GM18498 (cell line): ENCODE results near the gene MLLT6.

Experiments used
- ATAC-seq: cut with Tn5 transposase; IDR thresholded peaks from one replicate; pipeline ENCODE4 v1.9.1; 2021; ENCODE audit warnings: mild to moderate bottlenecking, moderate library complexity; ENCODE audit not compliant: unreplicated experiment

Gene MLLT6

DNA sequence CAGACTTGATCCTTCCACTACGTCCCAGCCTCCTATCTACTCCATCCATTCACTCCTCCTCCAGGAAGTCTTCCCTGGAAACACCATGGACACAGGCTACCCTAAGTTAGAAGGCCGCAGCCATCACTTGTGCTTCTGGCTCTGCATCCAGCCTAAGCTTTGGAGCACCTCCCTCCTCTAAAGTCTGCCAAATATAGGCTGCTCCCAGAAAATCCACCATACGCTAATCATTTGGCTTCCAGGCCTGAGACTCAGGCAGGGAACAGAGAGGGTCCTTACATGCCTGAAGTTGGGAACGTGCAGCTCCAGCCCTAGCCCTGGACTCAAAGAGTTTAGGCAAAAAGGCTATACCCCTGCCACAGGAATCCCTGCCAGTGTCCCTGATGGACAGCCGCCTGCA is 36.4 kb downstream of the MLLT6 start:
- ATAC-seq, result no peak

DNA sequence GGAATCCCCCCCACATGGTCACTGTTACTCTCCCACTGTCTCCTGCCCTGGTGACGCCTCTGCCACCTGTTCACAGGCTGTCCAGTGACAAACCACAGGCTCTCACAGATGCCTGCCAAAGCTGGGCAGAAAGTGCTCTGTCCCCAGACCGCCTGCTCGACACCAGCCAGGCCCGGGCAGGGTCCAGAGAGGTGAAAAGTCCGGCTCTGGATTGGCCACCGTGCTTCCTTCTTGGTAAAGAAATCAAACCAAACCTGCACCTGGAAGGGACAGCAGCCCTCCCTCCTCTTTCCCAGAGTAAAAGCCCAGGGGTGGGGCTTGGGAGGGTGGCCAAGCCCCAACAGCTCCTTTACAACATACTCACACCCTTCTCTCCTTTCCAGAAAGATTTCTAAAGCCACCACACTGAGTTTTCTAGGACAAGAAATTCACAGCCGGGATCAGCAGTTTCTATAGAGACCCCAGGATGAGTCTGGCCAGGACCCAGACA is 36.9 kb downstream of the MLLT6 start:
- ATAC-seq, result no peak

DNA sequence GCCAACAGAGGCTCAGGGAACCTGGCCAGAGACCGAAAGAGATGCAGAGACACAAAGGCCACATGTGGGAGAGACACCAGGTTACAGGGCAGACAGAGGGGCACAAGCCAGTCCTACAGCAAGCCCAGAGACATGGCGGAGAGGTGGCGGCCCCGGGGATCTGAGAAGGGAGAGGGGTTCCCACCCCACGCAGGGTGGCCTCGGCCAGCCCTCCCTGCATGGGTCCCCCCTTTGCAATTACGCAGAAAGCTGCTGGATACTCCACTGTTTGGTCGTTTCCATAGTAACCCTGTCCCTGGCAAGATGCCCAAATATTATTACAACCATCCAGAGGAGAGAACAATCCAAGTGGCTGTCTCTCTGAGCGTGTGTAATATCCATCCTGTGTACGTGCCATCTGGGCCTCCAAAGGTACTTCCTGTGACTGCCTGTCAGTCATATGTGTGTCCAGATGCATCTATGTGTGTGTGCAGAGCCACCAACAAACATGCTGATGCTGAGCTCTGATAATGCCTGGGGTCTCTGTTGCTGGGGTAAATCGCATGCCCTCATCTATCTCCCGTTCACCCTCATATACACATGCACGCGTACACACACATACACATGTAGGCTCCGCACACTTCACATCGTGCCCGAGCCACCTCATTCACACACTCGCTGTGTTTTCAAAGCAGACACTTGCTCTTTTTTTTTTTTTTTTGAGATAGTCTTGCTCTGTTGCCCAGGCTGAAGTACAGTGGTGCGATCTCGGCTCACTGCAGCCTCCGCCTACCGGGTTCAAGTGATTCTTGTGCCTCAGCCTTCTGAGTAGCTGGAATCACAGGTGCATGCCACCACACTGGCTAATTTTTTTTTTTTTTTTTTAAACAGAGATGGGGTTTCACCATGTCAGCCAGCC is 37.6 kb downstream of the MLLT6 start:
- no peak for ATAC-seq

DNA sequence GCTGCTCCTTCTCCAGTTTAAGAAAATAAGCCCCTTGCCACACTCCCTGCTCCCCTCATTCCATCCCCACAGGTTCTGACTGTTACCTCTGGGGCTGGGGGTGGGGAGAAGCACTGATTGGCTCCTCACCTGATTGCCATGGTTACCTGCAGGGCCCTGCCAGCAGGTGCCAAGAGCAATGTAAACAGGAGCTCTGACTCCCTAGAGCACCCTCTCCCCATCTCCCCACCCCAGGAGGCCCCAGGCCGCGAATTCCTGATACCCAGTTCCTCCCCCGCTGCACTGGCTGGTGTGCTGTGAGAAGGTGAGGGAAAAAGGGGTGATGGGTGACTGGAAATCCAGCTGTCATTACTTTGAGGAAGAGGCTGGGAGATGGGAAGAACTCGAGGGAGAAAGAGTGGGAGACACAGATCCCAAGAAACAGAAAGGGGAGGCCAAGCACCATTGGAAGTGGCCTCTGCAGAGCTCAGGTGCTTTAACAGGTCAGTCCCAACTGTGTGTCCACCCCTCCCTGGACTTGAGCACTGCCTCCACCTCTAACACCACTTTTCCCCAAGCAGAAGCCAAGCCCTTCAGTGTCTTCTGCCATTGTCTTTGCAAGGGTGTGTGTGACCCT is 38.6 kb downstream of the MLLT6 start:
- ATAC-seq, result no peak

DNA sequence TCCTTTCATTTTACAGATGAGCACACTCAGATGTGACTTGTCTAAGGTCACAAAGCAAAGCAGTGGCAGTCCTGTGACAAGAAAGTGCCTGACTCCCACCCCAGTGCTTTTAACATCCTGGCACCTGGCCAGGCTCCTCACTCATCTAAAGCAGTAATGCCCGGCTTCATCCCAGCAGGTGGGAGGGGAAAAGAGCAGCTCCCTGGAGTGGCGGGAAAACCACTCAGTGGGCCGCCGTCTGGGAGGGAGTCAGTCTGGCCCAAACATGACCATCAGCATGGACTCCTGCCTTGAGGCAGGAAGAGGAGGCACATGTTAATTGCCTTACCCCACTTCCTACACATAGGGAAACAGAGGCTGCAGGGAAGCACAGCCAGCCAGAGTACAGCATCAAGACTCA is 40.5 kb downstream of the MLLT6 start:
- no peak for ATAC-seq

DNA sequence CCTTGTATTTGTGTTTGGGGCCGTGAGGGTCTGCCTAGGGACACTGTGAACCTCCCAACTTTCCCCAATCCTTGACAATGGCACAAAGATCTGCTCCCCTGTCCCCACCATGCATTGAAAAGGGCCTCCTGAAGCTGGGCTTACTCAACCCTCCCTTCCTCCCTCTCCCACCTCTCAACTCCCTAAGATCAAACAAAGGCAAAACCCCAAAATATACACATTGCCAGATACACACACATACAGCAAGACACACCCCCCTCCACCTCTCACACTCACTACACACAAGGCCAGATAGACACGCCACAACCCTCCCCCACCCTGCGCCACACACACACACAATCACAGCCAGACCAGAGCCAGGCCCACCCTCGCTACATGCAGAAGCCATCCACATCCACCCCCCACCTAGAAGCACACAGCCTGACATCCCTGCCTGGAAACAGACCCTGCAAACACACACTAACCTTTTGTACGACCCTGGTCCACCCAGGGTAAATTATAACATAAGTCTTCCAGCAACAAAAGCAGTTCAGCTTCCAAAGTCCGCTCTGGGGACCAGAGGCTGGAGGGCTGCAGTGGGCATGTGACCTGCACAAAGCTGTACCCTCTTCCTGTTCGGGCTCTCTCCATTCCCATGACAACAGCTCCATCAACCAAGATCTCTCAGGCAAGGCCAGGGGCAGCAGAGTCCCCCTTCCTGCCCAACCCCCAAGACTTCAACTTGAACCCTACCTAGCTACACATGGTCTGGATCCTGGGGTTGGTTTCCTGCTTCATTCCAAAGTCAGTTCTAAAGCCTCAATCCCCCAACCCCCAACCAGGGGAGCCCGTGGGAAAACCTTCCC is 41.2 kb downstream of the MLLT6 start:
- ATAC-seq, result no peak

DNA sequence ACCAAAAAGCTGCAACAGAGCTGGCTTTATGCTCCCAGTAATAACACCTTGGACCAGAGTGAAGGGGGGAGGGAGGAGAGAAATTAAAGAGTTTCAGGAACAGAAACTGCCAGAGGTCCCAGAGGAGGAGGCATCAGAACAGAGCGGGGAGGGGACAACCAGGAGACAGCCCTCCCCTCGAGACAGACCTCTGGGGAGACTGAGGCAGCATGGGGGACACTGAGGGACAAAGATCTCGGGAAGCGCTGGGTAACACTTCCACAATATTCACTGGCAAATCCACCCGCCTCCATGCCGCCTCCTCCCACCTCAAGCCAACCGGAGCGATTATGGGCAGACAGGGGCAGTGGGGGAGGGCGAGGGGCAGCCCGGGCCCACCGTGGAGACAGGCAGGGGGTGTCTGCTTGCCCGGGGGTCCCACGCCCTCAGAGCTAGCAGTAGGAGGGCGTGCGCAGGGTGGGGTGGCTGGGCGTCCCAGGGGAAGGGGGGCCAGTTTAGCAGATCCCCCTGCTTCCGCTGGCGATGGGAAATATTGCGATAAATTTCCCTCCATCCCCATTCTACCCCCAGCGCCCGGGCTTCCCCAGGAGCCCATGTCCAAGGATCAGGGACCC is 41.9 kb downstream of the MLLT6 start:
- ATAC-seq, result no peak

DNA sequence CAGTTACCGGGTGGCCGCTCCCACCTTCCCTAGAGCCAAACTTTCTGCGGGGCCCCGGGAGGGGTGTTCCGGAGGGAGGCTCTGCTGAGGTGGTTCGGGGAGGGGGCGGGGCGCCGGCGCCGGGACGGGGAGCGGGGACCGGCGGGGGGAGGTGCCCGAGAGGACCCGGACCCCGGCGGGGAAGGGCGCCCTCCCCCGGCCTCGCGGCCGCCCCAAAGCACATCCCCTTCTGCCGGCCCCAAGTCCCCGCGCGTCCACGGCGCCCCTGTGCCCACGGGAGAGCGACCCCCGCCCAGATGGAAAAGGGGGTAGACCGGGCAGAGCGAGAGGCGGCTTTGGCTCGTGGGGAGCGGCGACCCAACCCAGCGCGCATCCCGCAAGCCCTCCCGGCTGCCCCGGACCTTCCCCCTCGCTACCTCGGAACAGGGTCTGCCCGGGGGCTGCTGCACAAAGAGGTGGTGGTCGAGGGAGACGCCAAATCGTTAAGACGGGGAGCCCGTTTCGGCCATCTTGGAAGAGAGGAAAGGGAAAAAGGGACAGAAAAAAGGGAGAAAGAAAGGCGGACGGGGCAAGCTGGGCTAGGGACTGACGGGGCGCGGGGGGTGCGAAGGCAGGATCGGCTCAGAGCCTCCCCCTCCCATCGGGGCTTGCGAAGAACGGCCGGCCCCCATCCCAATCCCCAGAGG is 42.5 kb downstream of the MLLT6 start:
- ATAC-seq, result no peak

DNA sequence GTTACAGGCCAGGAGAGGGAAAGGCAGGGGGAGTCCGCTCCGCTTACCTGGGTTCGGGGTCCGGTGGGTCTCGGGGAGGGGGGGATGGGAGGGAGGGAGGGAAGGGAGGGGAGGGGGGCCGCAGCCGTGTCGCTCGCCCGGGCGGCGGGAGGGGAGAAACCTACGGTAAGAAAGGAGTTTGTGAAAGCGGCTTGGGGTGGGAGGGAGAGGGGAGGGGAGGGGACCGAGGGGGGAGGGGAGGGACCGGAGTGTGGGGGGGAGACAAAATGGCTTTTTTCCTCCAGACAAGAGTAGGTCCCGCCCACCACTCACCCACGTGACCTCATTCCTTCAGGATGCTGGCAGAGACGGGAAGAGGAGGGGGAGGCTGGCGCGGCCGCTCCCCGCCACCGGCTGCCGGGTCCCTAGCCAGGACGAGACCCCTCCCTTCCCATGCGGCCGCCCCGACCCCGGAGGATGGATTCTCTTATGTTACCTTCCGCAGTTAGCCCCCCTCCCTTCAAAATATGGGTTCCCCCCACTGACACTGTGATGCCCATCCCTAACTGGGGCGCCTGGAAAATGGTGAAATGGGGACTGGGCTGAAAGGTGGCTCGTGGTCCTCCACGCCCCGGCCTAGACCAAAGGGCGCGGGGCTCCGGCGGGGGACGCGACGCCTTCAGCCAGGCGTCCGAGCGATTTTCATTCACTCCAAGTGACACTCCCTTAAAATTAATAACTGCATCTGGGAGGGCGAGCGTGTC is 43.2 kb downstream of the MLLT6 start, which contains the start of gene PCGF2:
Gene PCGF2, minus strand, starts transcription at position 188 of the 743 bp plus-strand sequence. CDS start 7,934 bp downstream, outside the sequence.
- ATAC-seq, result no peak

DNA sequence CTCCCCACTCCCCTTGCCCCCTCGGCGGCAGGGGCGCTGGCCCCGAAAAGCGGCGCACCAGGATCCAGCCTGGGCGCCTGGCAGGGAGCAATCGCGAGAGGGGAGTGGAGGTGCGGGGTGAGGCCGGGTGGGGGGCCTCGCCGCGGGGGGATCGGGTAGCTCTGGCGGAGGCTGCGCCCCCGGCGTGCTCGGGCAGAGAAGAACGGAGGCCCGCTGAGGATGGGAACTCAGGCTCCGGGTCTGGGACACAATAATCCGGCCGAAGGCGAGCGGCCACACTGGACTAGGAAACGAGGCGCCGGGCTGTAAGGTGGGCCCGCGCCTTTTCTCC is 43.8 kb downstream of the MLLT6 start:
- no peak for ATAC-seq

DNA sequence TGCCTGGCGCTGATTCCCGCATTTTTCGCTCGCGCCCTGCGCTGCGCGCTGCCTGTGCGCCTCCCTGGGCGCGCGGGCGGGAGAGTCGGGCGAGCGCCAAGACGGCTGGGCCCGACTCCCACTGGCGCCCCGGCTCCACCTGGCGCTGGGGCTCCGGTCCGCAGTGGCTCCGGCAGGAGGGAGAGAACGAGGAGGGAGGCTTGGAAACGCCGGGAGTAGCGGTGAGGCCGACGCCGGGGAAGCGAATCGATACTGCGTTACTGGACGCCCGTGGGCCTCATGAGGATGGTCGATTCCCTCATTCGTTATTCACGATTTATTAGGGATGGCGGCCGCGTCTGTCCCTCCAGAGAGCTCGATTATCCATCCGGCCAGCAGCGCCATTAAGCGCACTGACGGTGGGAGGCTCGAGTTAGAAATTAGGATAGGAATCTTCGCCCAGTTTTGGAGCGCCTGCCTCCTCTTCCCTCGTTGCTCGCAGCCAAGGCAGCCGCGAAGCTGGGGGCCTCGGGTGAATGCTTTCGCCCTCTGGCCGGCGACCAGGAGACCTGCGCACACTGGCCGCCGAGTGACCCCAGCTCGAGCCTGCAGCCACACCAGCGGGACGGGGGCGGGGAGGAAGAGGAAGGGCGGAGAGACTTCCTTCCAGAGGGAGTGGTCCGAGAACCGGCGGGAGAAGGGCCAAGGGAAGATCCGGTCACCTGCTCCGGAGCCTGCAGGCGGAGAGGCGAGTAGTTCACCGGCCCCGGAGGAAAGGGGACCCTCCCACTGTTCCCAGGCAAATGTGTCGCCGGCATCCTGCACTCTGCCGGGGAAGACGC is 44.4 kb downstream of the MLLT6 start:
- ATAC-seq, result no peak

DNA sequence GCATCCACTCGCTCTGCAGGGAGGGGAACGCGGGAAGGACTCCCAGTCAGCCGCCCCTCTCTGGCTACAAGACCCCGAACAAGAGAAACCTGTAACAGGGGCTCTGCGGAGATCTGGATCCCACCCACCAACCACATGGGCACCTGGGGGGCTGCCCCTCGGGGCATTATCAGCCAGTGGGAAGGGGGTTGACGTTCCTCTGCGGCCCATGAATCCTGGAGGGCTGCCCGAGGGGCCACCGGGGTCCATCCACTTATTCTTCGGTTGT is 44.9 kb downstream of the MLLT6 start:
- ATAC-seq, result no peak

DNA sequence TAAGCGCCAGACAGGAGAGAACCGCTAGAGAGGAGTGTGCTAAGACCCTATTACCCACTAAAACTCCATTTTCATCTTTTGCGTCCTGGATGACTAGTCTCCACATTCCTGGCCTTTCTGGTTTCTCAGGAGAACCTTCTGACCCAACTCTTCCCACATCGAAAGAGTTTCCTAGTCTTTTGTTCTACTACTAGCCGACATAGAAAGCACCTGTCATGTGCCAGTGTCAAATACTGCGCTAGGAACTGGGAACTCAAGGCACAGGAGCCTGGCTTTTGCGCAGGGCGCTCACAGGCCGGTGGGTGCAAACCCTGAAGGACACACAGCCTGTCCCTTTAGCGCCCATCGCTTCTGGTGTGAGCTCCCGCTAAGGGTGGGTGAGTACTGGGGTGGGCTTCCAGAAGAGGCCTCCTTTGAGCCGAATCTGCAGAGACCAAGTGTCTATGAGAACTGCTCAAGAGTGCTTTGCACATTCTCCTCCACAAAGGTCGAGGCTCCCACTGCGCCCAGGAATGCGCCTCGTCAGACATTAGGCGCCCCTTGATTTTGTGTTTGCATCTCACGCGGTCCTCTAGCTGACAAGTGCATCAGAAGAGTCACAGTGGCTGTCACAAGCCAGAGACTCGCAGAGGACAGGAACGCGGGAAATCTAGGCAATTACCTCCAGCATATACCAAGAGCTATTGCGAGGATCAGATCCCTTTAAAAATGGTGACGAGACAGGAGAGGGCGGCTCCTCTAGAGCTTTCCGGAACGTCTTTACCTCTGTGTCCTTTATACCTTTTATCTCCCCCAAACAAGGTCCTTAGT is 45.4 kb downstream of the MLLT6 start:
- ATAC-seq, result no peak

DNA sequence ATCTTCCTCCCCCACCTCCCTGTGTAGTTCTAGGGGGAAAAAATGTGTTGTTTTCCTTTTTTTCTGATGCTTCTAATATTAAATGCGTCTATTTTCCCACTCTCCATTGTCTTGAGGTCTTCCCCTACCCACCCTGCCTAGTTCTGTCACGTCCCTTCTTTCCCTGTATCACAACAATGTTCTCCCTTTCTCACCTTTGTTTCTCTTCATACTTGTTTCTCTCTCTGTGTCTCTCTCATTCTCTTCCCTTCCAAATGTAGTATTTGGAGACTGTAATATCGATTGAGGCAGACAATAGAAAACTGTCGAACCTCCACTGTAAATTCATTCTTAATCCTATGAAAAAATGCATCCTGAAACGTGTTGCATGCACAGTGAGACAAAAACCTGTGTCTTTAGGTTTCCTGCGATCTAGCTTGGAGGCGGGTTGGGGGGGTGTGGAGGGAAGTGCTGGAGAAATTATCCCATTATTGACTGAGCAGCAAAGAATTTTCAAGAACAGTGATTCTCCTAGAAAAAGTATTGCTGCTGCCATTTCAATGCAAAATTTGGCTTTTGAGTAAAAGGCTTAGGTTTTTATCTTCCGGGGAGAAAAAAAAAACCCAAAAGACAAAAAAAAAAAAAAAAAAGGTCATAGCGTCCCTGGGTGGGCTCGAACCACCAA is 46.2 kb downstream of the MLLT6 start:
- ATAC-seq, result no peak

DNA sequence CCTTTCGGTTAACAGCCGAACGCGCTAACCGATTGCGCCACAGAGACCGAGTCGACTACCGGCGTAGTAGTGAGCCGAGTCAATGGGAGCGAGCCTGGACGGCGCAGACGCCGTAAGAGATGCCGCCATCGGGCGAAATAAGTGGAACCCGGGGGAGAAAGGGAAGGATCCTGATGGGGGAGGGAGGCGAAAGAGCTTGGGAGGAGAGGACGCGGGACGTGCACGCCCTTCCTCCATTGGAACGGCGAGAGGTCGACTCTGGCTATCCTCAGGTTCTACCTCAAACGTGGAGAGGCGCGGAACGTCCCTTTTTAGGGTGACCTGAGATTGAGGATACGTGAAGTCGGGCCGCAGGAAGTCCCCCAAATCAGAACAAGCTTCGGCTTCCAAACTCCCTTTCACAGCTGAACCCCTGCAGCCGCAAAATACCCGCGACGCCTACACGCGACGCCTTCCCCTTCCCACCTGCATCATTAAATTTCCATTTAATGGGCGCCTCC is 46.8 kb downstream of the MLLT6 start:
- ATAC-seq, result peak; percentile 28

DNA sequence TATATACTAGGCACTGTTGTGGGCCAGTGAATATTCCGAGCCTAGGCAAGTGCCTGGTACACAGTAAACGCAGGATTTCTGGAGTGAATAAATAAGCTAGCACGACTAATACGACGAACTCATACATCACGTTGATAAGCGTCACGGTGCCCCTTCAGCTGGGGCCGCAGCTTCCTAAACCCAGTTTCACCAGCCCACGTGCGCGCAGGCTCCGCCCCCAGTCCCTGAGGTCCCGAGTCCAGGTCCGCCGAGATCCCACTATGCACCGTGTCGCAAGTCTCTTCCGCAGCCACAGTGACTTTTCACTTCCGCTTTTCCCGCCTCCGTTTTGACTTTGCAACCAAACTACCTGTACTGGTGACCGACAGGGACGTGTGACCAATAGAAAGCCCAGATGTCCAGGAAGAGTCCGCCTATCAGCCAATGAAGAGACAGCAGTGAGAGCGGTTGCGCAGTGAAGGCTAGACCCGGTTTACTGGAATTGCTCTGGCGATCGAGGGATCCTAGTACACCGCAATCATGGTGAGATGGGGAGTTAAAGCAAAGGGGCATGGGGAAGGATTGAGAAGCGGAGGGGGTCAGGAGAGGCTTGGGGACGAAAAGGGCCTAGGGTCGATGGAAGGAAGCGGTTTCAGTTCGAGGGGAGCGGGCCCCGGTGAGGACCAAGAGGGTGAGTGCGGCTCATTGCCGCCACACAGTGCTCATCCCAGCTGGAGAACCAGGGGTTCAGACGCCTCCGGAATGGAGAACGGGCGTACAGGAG is 47.4 kb downstream of the MLLT6 start, which contains the start of gene PSMB3:
Gene PSMB3, plus strand, starts transcription at position 434 of the 763 bp plus-strand sequence. Its CDS starts 86 bp downstream, at position 520.
- peak; percentile 84 for ATAC-seq

DNA sequence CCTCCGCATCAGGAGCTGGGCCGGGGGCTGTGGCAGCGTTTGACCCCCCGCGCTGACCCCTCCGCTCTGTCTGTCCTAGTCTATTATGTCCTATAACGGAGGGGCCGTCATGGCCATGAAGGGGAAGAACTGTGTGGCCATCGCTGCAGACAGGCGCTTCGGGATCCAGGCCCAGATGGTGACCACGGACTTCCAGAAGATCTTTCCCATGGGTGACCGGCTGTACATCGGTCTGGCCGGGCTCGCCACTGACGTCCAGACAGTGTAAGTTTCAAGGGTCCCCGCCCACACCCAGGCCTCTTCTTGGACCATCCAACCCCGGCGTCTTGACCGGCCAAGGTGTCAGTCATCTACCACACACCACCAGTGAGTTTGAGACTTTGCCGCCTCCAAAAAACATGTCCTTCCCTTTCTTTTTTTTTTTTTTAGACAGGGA is 48.0 kb downstream of the MLLT6 start:
- ATAC-seq, result no peak
